Activated naive CD4-positive, alpha-beta T cell treated with anti-CD3 and anti-CD28 coated beads, Interleukin-2, amount 50 U/mL, for 16 hours (primary cell): ENCODE results near the gene MEIOB.
A peak's percentile ranks its signal among the peaks of the same experiment; 100 is the strongest.

Experiments
- DNase-seq: peaks from one replicate; pipeline ENCODE4 v3.0.0-alpha.2; 2020

MEIOB gene

DNA sequence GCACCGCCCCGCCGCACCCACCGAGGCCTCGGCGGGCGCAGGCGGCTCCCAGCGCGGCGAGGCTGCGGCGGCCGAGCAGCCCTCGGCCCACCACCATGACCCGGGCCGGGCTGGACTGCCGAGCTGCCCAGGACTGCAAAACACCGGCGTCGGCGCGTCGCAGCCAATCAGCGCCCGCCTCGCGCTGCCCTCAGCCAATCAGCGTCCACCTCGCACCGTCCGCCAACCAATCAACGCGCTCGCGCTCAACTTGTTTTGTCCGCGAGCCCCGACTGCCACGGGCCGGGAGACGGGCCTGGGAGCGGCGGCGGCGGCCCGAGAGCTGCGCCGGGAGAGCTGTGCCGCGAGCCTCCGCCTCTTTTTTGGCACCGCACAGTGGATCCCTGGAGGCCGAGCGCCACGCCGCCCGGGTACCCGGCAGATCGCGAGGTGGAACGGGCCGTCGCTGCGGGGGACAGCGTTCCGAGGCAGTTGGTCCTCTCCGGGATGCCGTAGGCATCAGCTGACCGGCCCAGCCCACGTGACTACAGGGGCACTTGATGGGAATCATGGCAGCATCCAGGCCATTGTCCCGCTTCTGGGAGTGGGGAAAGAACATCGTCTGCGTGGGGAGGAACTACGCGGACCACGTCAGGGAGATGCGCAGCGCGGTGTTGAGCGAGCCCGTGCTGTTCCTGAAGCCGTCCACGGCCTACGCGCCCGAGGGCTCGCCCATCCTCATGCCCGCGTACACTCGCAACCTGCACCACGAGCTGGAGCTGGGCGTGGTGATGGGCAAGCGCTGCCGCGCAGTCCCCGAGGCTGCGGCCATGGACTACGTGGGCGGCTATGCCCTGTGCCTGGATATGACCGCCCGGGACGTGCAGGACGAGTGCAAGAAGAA is 45.0 kb downstream of the MEIOB start, which contains the start of the genes FAHD1 and HAGH:
FAHD1 (plus strand) TSS at position 516 of the 883 bp plus-strand sequence; CDS start at position 549, 33 bp downstream.
HAGH (minus strand) TSS at position 135 of the 883 bp plus-strand sequence; CDS start at position 97, 38 bp downstream.
- peak; percentile 89 for DNase-seq

DNA sequence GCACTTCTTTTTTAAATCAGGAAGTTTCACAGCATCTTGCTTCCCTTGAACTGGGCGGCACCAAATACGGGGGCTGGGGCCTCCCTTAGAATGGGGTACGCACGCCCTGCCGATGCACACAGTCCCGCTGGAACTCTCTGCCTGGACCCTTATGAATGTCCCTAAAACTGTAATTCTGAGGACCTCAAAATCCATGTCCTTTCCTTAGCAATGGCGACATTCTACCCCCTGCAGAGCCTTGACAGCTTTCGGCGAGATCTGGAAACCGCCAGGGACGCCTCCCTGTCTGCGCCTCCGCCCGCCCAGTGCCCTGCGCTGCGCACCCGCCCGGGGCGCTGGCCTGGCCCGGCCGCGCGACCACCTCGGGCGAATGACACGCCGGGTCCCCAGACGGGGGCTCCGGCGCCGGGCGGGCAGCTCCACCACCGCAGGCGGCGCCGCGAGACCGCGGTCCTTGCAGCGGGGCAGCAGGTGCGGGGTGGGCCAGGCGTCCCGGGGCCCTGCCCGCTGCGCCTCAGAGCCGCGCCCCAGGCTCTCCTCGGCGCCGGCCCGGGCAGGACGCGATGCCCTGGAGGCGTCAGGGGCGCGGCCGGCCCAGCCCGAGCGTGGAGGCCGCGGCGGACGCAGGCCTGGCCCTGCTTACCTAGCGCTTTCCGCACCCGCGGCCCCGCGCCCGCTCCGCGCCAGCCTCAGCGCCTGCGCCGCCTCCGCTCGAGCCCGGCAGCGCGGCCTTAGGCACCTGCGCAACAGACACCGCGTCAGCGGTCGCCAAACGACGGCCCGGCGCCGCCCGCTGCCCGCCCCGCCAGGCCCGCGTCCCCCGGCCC is 45.9 kb downstream of the MEIOB start:
- peak; percentile 77 for DNase-seq

DNA sequence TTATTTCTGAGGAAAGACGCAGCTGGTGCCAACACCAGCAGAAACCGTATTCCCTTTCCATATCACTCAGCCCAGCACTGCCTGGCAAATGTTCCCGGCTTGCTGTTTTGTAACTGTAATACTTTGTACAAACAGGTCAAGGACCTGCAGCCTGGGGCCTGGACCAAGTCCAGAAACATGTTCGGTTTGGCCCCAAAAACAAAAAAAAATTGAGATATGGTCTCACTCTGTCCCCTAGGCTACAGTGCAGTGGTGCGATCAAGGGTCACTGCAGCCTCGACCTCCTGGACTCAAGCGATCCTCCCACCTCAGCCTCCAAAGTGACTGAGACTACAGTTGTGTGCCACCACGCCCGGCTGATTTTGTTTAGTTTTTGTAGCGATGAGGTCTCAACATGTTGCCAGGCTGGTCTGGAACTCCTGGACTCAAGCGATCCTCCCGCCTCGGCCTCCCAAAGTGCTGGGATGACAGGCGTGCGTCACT is 46.5 kb downstream of the MEIOB start:
- DNase-seq, result no peak

DNA sequence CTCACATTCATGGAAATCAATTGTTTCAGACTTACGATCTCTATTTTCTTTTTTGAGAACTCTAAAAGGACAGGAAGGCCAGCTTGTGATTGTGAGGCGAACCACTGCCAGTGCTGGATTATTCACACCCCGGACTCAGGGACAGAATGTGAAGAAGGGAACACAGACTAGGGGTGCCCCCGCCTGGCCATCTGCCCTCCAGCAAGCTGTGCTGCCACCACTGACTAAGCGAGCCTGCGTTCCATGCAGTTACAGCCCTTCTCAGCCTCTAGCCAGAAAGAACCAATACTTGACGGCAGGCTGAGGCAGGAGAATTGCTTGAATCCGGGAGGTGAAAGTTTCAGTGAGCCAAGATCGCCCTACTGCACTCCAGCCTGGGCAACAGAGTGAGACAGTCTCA is 48.1 kb downstream of the MEIOB start:
- DNase-seq, result no peak

- DNase-seq, result no peak
Measured at GRCh38 chr16:1822801-1823200, 49.2 kb downstream of the MEIOB start.

DNA sequence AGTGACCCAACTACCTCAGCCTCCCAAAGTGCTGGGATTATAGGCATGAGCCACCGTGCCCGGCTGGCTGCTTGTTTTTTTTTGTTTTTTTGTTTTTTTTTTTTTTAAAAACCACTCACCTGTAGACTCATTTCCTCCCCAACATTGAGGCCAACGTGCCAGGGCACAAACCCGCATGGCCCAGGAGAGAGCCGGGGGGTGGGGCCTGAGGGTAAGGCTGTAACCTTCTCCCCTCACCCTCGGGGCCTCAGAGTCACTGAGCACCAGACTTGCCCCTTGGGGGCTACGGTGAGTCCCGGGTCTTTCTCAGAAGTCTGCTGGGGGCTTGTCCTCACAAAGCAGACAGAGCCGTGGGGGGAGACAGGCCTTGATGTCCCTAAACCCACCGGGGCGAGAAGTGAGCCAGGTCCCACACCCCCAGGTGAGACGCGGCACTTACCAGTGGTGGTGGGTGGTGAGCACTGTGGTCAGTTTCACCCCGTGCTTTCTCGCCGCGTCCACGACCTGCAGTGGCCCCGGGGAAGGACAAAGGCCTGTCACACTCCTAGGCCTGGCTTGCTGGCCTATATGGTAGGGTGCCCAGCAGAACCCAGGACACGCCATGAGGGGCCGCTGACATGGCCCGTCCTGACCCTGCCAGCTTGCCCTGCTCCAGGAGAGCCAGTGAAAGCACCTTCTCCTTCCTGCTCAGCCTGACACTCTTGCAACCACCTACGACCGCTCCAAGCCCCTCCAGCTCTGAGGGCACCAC is 49.9 kb downstream of the MEIOB start:
- DNase-seq, result no peak

GRCh38 chr16:1820946-1821290 is 51.0 kb downstream of the MEIOB start:
- no peak for DNase-seq

DNA sequence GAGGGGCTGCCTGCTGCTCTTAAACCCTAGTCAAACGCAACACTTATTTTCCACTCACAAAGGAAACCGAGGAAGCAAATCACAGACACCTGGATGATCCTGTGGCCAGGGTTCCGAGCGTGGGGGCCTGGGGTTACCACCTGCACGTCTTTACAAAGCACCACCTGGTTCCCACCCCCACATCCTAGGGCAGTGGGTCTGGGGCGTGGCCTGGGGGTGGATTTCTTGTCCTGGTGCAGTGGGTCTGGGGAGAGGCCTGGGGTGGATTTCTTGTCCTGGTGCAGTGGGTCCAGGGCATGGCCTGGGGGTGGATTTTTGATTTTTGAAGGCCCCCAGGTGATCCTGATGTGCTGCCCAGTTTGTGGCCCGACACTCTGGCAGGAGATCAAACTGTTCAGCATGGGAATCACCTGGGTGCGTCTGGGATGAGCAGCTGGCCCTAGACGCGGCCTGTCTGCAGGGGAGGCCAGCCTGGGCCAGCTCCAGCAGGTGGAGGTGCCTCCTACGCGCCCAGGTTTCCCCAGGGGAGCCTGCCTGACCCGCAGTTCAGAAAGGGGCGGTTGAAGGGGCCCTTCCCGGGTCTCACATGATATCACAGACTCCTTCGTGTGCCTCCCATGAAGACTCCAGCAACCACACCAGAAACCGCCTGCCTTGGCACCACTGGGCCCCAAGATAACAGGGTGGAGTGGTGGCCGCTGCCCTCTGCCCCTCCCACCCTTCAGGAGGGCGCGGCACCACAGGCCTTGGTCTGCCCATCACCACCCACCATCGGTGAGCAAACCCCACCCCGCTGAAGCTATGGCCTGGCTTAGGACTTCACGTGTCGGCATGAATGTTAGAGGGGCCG is 51.6 kb downstream of the MEIOB start:
- DNase-seq, result no peak

GRCh38 chr16:1819611-1820010 is 52.4 kb downstream of the MEIOB start:
- DNase-seq, result no peak

DNA sequence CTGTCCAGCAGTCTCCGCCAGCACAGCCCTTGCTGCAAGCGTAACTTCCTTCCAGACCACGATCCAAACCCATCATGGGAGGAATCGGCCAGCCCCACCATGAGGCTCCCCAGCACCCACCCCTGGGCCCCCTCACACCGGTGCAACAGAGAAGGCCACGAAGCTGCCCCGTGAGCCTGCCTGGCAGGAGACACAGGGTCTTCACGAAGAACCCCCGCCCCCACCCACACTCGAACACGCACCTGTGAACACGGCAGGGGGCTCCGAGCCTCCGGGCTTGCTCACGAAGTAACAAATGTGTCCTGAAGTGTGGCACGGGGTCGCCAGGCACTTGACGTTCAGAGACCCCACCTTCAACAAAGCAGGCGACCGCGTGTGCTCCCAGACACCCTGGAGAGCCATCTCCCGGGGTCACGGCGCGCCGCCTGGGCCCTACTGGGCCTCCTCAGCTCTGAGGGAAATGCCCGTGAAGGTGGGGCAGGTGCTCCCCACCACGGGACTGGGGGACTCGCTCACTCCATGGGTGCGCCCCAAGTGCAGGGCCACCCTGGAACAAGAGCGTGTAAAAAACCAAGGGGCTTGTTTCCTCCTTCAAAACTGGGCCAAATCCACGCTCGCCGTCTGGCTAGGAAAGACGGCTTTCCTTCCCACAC is 53.0 kb downstream of the MEIOB start:
- DNase-seq, result no peak

DNA sequence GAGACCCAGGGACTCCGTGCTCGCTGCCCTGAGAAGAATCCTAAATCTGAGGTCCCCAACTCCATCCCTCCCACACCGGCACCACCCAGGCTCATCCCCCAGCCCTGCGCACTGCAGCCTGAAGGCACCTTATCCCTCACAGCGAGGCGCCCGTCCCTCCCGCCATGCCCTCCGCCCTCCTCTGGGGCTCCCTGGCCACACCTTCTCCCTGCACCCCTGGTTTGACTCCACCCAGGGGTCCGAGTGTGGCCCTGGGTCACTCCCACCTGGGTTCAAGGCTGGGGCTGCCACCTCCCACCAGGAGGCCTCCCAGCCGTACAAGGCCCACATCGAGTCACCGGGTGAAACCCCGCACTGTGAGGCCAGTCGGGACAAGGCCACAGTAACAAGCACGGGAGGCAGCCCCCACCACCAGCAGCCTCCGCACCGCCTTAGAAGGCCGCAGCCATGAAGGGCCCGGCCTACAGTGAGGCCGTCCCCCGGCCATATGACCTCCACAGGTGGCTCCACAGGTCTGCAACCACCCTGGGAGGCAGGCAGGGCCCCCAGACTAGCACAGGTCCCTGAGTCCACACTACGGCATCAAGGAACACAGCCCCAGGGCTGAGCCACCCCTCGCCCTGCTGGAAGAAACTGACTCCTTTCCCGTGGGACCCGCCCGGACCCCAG is 53.6 kb downstream of the MEIOB start:
- no peak for DNase-seq

DNA sequence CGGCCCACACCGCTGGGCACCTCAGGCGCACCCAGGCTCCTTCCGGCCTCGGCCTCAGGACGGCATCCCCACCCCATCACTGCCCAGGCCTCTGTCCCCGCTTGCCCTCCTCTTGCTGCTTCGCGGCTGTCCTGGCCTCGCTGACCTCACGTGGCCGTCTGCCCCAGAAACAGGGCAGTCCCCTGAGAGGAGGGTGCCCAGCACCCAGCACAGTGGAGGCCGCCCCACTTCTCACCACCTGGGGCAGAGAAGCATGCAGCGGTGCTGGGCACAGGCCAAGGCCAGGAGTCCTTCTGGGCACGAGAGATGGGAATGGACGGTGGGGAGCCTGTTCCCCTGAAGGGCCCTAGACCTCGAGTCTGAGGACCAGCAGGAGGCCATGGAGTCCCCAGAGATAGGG is 54.2 kb downstream of the MEIOB start:
- no peak for DNase-seq

GRCh38 chr16:1817276-1817589 is 54.7 kb downstream of the MEIOB start:
- DNase-seq, result no peak

- no peak for DNase-seq
Measured at GRCh38 chr16:1816396-1817275, 55.3 kb downstream of the MEIOB start.

DNA sequence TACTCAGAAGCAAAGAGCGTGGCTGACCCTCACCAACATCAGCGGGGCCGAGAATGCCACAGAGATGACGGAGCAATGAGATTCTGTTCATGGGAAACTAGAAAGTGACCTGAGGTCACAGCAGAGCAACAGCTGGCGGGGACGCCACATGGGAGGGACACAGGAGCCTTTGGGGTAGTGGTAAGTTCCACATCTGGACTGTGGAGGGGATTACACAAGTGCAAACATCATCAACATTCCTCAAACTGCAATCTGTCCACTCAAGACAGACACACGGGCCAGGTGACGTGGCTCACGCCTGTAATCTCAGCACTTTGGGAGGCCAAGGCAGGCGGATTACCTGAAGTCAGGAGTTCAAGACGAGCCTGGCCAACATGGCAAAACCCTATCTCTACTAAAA is 56.5 kb downstream of the MEIOB start:
- no peak for DNase-seq

GRCh38 chr16:1812732-1813163 is 59.2 kb downstream of the MEIOB start:
- DNase-seq, result peak; percentile 59

GRCh38 chr16:1810536-1810935 is 61.4 kb downstream of the MEIOB start:
- DNase-seq, result no peak

- no peak for DNase-seq
Measured at GRCh38 chr16:1810106-1810505, 61.9 kb downstream of the MEIOB start.

DNA sequence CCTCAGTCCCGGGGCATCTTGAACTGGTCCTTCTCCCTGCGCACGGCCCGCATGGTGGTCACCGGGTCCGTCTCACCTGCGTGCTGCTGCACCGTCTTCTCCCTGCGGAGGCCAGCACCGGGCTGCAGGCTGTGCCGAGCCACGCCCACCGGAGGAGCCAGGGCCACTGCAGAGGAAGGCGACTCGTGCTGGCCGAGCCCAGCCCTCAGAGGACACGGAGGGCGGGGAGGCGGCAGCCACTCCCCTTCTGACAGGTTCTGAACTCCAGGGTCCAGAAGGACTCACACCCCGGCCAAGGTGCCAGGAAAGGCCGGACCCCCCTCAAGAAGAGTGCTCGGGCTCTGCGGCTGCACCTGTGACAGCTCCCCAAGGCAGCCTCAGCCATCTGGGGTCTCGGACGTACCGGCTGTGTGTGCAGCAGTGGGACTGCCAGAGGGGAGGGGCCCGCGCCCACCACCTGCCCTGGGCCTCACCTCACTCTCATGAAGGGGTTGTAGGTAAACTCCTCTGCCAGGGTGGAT is 62.6 kb downstream of the MEIOB start:
- DNase-seq, result no peak

DNA sequence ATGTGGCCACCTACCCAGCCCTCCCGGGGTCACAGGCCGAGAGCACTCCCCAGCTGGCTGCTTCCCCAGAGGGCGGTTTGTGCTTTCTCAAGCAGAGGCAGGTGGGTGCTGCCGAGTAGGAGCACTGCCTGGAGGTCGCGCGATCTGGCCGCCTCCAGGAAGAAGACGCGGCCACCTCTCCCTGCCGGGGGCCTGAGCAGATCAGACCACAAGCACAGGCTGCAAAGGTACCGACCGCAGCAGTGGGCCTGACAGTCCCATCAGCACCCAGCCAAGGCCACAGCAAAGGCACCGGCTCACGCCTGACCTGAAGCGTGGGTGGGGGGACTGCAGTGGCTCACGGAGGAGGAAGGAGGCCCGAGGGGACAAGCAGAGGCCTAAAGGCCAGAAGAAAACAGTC is 63.3 kb downstream of the MEIOB start:
- DNase-seq, result no peak
